ENCODE data around the gene IGF1R.

GRCh38 chr15:98874370-98874769 lies 226.0 kb downstream of the IGF1R start:
- TF ChIP-seq CTCF (IDR thresholded peaks at IDR 0.05) (no peak), POLR2A (IDR thresholded peaks at IDR 0.05) (no peak), POLR2AphosphoS5 (IDR thresholded peaks at IDR 0.05) (no peak)
